Measurements from ENCODE around the gene PARP8.

Gene PARP8

GRCh38 chr5:50863534-50864170 is 197.2 kb downstream of the PARP8 start:
- no peak for DNase-seq

- no peak for DNase-seq
Measured at GRCh38 chr5:50864466-50864865, 198.0 kb downstream of the PARP8 start.

- no peak for DNase-seq
Measured at GRCh38 chr5:50866415-50866814, 200.0 kb downstream of the PARP8 start.

- DNase-seq, result no peak
Measured at GRCh38 chr5:50867140-50867539, 200.7 kb downstream of the PARP8 start.

GRCh38 chr5:50873595-50874277 is 207.3 kb downstream of the PARP8 start:
- no peak for DNase-seq

GRCh38 chr5:50874306-50875001 is 208.0 kb downstream of the PARP8 start:
- no peak for DNase-seq

GRCh38 chr5:50875002-50875344 is 208.5 kb downstream of the PARP8 start:
- no peak for DNase-seq

GRCh38 chr5:50878470-50878869 is 212.0 kb downstream of the PARP8 start:
- no peak for DNase-seq

- no peak for DNase-seq
Measured at GRCh38 chr5:50881407-50881806, 215.0 kb downstream of the PARP8 start.

- no peak for DNase-seq
Measured at GRCh38 chr5:50886657-50887345, 220.4 kb downstream of the PARP8 start.

GRCh38 chr5:50887889-50888633 is 221.6 kb downstream of the PARP8 start:
- no peak for DNase-seq

GRCh38 chr5:50888751-50889150 is 222.3 kb downstream of the PARP8 start:
- DNase-seq, result no peak

- peak; percentile 73 for DNase-seq
Measured at GRCh38 chr5:50889790-50890189, 223.4 kb downstream of the PARP8 start.

Data from DMS79 treated with DMSO at 0.1 percent for 48 hours (cell line).